HAP-1 (cell line): ENCODE data around the gene TMEM51.

Experiments used
- DNase-seq, 2 experiments: peaks; one replicate each; pipeline ENCODE4 v3.0.0-alpha.2; 2016 to 2020; ENCODE audit warnings: low spot score in 2 of 2
- H3K27me3 ChIP-seq: fragments of 250-450 bp; sonication (Bioruptor Pico); 2 replicates; pipeline ENCODE4 v1.5.1; 2020; ENCODE audit warnings: low read depth, mild to moderate bottlenecking, moderate library complexity
- H3K36me3 ChIP-seq: fragments of 250-450 bp; sonication (Bioruptor Pico); replicated peaks from 2 replicates; pipeline ENCODE4 v1.5.1; 2020; ENCODE audit warnings: mild to moderate bottlenecking
- H3K4me1 ChIP-seq: fragments of 250-450 bp; sonication (Bioruptor Pico); 2 replicates; pipeline ENCODE4 v1.5.1; 2020; ENCODE audit warnings: mild to moderate bottlenecking
- H3K4me3 ChIP-seq: fragments of 250-450 bp; sonication (Bioruptor Pico); 2 replicates; pipeline ENCODE4 v1.5.1; 2020; ENCODE audit warnings: mild to moderate bottlenecking, moderate library complexity
- H3K9me3 ChIP-seq: fragments of 250-450 bp; sonication (Bioruptor Pico); 2 replicates; pipeline ENCODE4 v1.5.1; 2020; ENCODE audit warnings: mild to moderate bottlenecking, moderate library complexity
- in situ Hi-C: fragments of 300-500 bp; cut with MboI; formaldehyde crosslinking; loops from 3 replicates; pipeline ENCODE4 v1.14.3; 2020; ENCODE audit warnings: low sequenced_read_pairs, inconsistent platforms, mixed read lengths

Gene TMEM51

DNA sequence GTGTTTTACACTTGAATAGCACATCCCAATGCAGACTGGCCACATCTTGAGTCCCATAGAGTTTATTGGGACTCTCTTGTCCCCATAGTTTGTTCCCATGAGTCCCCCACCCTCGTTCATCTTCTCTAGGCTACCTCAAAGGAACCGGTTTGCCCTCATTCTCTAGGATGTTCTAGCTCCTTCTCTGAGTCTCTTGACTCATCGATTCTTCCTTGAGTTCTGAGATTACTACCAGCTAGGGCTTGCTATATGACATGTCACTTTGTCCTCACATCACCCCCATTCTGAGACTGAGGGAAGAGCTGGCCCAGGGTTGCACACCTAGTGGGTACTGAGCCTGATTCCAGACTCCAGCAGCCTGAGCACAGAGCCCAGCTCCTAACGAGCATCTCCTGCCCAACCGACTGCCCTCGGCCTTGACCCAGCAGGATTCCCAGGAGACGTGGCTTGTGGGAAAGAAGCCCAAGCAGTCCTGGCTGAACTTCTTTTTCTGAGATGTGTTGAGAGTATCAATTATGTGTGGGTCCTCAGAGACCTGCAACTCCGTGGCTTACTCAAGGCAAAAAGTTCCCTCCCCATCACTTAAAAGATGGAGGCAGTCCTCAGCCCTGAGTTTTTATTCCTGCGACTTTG is 42.0 kb downstream of the TMEM51 start:
- Histone ChIP-seq H3K4me1 (no peaks in the 10 kb centered on the region), H3K36me3 (no peaks in the 10 kb centered on the region), H3K27me3 (no peaks in the 10 kb centered on the region), H3K4me3 (no peak overlapping the region), H3K9me3 (no peaks in the 10 kb centered on the region)
- in situ Hi-C loops: no loop called here
- no peak for DNase-seq

GRCh38 chr1:15196069-15196468 is 42.5 kb downstream of the TMEM51 start:
- Histone ChIP-seq H3K4me3 (no peak overlapping the region), H3K4me1 (no peaks in the 10 kb centered on the region; the same call in 1 of the 2 replicates), H3K27me3 (no peaks in the 10 kb centered on the region), H3K9me3 (no peaks in the 10 kb centered on the region), H3K36me3 (no peaks in the 10 kb centered on the region)
- DNase-seq: no peak
- in situ Hi-C loops: no loop called here

GRCh38 chr1:15196807-15197530 is 43.4 kb downstream of the TMEM51 start:
- in situ Hi-C loops: no loop called here

GRCh38 chr1:15197591-15198447 is 44.3 kb downstream of the TMEM51 start:
- Histone ChIP-seq H3K4me1 (no peaks in the 10 kb centered on the region; the same call in 1 of the 2 replicates), H3K27me3 (no peaks in the 10 kb centered on the region), H3K36me3 (no peaks in the 10 kb centered on the region), H3K9me3 (no peaks in the 10 kb centered on the region), H3K4me3 (no peak overlapping the region)
- DNase-seq: no peak
- in situ Hi-C loops: no loop called here

More at GRCh38 chr1:15196807-15197530, 43.4 kb downstream of the TMEM51 start:
- H3K9me3 ChIP-seq: no peaks in the 10 kb centered on the region
- no peaks in the 10 kb centered on the region for H3K36me3 ChIP-seq
- H3K4me1 ChIP-seq: no peaks in the 10 kb centered on the region; the same call in 1 of the 2 replicates
- H3K27me3 ChIP-seq: no peaks in the 10 kb centered on the region
- DNase-seq: no peak
- H3K4me3 ChIP-seq: no peak overlapping the region

GRCh38 chr1:15198684-15199083 is 45.1 kb downstream of the TMEM51 start:
- in situ Hi-C loops: no loop called here
- Histone ChIP-seq H3K9me3 (no peaks in the 10 kb centered on the region), H3K27me3 (no peaks in the 10 kb centered on the region), H3K4me1 (no peaks in the 10 kb centered on the region; the same call in 1 of the 2 replicates), H3K4me3 (no peak overlapping the region), H3K36me3 (no peaks in the 10 kb centered on the region)
- DNase-seq: no peak

DNA sequence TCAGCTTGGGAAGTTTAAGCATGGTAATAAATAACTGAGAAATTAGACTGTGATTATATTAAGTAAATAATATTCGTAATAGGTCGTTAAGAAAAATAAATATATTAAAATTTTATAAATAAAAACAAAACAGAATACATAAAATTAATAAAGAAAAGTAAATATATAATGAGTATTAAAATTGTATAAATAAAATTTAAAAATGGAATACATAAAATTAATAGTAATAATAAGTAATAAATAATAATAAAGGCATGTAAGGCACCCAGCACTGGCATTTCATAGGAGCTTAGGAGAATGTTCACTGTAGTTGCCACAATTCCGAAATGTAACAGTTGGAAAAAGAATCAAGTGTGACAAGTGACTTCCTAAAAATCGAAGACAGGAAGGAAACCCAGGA is 47.7 kb downstream of the TMEM51 start:
- no peak overlapping the region for H3K4me3 ChIP-seq
- in situ Hi-C loops: no loop called here
- H3K4me1 ChIP-seq: no peaks in the 10 kb centered on the region; the same call in 1 of the 2 replicates

DNA sequence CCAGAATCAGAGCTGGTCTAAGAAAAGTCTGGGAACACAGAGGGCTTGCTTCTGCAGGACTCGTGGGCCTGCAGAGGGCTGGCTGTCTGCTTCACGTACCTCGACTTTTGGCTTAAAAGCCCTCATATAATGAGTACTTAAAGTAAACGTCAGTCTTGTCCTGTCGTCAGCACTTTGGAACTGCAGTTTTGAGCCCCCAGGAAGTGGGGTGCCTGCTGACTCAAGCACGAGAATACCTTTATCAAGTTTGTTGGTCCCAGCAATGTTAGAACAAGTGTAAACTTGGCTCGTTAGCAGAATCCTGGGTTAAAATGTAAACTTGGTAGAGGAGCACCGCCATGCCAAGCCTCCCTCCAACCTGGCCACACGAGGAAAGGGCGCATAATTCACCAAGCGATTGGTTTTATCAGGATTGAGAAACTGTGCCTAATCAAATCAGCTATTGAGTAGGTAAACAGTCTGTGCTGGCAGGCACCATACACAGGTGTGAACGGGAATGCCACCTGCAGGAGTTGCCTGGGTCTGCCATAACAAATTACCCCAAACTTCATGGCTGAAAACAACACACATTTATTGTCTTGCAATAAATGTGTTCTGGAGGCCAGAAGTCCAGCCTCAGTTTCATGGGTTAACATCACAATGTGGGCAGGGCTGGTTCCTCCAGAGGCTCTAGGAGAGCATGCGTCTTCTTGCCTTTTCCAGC is 48.5 kb downstream of the TMEM51 start:
- H3K4me3 ChIP-seq: no peak overlapping the region
- no peak for DNase-seq
- in situ Hi-C loops: no loop called here
- H3K9me3 ChIP-seq: no peaks in the 10 kb centered on the region
- no peaks in the 10 kb centered on the region for H3K36me3 ChIP-seq
- no peaks in the 10 kb centered on the region; the same call in 1 of the 2 replicates for H3K4me1 ChIP-seq
- H3K27me3 ChIP-seq: no peaks in the 10 kb centered on the region

More for the DNA sequence above, 47.7 kb downstream of the TMEM51 start:
- no peak for DNase-seq
- H3K9me3 ChIP-seq: no peaks in the 10 kb centered on the region
- no peaks in the 10 kb centered on the region for H3K27me3 ChIP-seq
- H3K36me3 ChIP-seq: no peaks in the 10 kb centered on the region

DNA sequence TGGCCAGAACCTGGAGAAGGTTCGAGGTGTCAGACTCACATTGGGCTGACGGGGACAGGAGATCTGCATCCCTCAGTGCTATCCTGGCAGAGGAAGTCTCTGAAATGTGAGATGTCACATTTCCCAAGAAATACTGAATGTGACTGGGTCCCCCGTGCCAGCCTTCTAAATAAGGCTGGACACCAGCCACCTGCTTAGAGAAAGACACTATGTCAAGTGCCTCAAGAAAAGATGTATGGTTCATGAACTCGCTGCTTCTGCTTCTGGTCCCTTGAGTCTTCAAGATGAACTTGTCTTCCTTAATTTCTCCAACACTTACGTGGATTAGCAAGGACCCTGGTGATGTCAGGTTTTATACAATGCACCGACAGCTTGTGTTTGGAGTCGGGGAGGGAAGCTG is 51.4 kb downstream of the TMEM51 start:
- H3K9me3 ChIP-seq: no peaks in the 10 kb centered on the region
- H3K4me3 ChIP-seq: no peak overlapping the region
- no peaks in the 10 kb centered on the region; the same call in 1 of the 2 replicates for H3K4me1 ChIP-seq
- DNase-seq: no peak
- H3K36me3 ChIP-seq: no peaks in the 10 kb centered on the region
- in situ Hi-C loops: no loop called here
- no peaks in the 10 kb centered on the region for H3K27me3 ChIP-seq

DNA sequence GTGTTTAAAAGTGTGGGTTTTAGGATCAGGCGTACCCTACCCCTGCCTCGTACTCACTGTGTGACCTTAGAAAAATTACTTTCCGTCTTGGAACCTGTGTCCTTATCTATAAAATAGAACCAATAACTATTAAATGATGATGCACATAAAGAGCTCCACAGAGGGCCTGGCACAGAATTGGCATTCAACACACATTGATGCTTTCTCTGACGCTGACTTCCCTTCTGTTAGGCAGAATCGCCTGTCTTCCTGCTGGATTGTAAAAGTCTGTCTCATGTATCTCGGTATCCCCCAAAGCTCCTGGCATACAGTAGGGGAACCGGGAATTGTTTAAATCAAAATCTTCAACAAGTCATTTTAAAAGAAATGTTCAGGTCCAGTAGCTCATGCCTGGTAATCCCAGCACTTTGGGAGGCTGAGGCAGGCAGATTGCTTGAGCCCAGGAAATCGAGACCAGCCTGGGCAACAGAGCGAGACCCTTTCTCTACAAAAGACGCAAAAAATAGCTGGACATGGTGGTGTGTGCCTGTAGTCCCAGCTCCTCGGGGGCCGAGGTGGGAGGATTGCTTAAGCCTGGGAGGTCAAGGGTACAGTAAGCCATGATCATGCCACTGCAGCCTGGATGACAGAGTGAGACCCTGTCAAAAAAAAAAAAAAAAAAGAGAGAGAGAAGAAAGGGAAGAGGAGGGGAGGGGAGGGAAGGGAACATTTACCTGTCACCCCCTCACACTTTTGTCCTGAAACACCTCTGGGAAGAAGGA is 52.2 kb downstream of the TMEM51 start:
- in situ Hi-C loops: no loop called here
- Histone ChIP-seq H3K9me3 (no peaks in the 10 kb centered on the region), H3K4me1 (no peaks in the 10 kb centered on the region; the same call in 1 of the 2 replicates), H3K27me3 (no peaks in the 10 kb centered on the region), H3K4me3 (no peak overlapping the region), H3K36me3 (no peaks in the 10 kb centered on the region)
- no peak for DNase-seq

GRCh38 chr1:15206418-15207030 is 53.0 kb downstream of the TMEM51 start:
- Histone ChIP-seq H3K9me3 (no peaks in the 10 kb centered on the region), H3K4me3 (no peak overlapping the region), H3K27me3 (no peaks in the 10 kb centered on the region), H3K36me3 (no peaks in the 10 kb centered on the region; the same call in 1 of the 2 replicates), H3K4me1 (no peaks in the 10 kb centered on the region; the same call in 1 of the 2 replicates)
- DNase-seq: no peak
- in situ Hi-C loops: no loop called here

- Histone ChIP-seq H3K36me3 (no peaks in the 10 kb centered on the region; the same call in 1 of the 2 replicates), H3K4me3 (no peak overlapping the region), H3K4me1 (no peaks in the 10 kb centered on the region; the same call in 1 of the 2 replicates), H3K9me3 (no peaks in the 10 kb centered on the region), H3K27me3 (no peaks in the 10 kb centered on the region)
- DNase-seq: no peak
- in situ Hi-C loops: no loop called here
These were observed 53.7 kb downstream of the TMEM51 start for GRCh38 chr1:15207031-15207828.
